Thoracic aorta (tissue), 2 donors: Measurements from ENCODE around the gene VMP1. TPM values are rescaled to one million over a fixed set of nuclear protein-coding genes. Genes with fewer than 3 reads are reported as not detected.

Source experiments
- ATAC-seq: fragments of 150-250 bp; one replicate; pipeline ENCODE4 v1.8.0; 2017; ENCODE audit warnings: low read depth; ENCODE audit not compliant: insufficient number of reproducible peaks, low FRiP score
- DNase-seq: peaks from one replicate; pipeline ENCODE4 v3.0.0-alpha.2; 2020; ENCODE audit warnings: low spot score
- H3K27ac ChIP-seq, 2 donors: fragments of 200-600 bp; sonication (generic); 1 replicate in 1 of 2; 2 replicates in 1 of 2; pipeline ENCODE4 v1.5.1; 2016; ENCODE audit warnings: mild to moderate bottlenecking in 2 of 2, moderate library complexity in 2 of 2
- H3K27me3 ChIP-seq: fragments of 200-600 bp; sonication (generic); replicated peaks from 2 replicates; pipeline ENCODE4 v1.6.0; 2016; ENCODE audit warnings: mild to moderate bottlenecking; ENCODE audit not compliant: insufficient read depth
- H3K36me3 ChIP-seq: fragments of 200-600 bp; sonication (generic); one replicate; pipeline ENCODE4 v1.5.1; 2016
- H3K4me1 ChIP-seq, 2 donors: fragments of 200-600 bp; sonication (generic); 1 replicate in 1 of 2; 2 replicates in 1 of 2; pipeline versions ENCODE4 v1.5.1 to v1.6.0; 2016; ENCODE audit warnings: low read depth in 2 of 2, mild to moderate bottlenecking in 1 of 2; ENCODE audit not compliant: control insufficient read depth in 1 of 2
- H3K4me3 ChIP-seq: fragments of 200-600 bp; sonication (generic); 2 replicates; pipeline ENCODE4 v1.5.1; 2016; ENCODE audit warnings: mild to moderate bottlenecking
- H3K9me3 ChIP-seq: fragments of 200-600 bp; sonication (generic); 2 replicates; pipeline ENCODE4 v1.5.1; 2016
- total RNA-seq, 2 donors: library from RNA; depleted of rRNA; stranded (reverse); fragments of >200 nt; gene quantifications; one replicate each; pipeline versions ENCODE4 v1.1.0 to v1.2.3, GENCODE V29; 2016
- TF ChIP-seq, protein P1 (sequence below): fragments of 200-600 bp; sonication (generic); IDR thresholded peaks from one replicate; pipeline ENCODE4 v1.5.1; 2019; ENCODE audit warnings: antibody characterized with exemption

VMP1 gene
- total RNA-seq, 2 donors from 2014 or later = 183 to 728 TPM

DNA sequence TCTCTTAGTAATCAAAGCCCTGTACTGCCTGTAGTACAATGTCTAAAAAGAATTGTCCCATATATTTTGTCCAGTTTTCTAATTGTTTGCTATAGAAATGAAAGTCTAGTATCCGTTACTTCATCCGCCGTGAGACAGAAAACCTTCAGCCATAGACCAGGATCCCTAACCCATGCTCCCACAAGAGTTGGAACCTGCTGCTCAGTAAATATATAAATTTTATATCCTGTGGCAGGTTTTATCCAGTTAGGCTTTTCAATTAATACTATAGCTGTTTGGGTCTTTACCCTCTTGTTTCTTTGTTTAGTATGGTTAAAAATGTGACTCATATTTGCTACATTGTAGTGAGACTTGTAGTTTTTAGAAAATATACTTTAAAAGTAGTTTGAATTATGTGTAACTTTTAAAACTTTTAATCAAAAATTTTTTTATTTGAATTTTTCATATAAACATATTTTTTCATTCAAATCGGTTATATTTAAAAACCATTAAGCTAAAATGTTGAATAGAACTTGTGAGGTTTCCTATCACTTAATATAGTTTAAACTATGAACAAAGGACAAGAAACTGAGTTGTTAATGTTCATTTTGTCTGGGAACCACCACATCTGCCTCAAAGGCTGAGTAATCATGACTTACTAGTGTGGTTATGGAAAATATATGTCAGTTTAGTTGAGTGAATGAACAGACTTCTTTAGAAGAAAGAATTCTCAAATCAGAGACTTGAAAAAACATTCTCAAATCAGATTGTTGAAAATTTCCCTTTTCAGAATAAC is 54.8 kb downstream of the VMP1 start:
- TF ChIP-seq, protein P1, sequence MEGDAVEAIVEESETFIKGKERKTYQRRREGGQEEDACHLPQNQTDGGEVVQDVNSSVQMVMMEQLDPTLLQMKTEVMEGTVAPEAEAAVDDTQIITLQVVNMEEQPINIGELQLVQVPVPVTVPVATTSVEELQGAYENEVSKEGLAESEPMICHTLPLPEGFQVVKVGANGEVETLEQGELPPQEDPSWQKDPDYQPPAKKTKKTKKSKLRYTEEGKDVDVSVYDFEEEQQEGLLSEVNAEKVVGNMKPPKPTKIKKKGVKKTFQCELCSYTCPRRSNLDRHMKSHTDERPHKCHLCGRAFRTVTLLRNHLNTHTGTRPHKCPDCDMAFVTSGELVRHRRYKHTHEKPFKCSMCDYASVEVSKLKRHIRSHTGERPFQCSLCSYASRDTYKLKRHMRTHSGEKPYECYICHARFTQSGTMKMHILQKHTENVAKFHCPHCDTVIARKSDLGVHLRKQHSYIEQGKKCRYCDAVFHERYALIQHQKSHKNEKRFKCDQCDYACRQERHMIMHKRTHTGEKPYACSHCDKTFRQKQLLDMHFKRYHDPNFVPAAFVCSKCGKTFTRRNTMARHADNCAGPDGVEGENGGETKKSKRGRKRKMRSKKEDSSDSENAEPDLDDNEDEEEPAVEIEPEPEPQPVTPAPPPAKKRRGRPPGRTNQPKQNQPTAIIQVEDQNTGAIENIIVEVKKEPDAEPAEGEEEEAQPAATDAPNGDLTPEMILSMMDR = no peak
- peaks cover 3% of the 10 kb centered on the region for H3K36me3 ChIP-seq
- peak overlapping the region; percentile 25 to 57 for H3K27ac ChIP-seq
- H3K9me3 ChIP-seq = no peaks in the 10 kb centered on the region
- peaks cover 18 to 25% of the 10 kb centered on the region in 2 donors for H3K4me1 ChIP-seq
- no peak for ATAC-seq
- no peak for DNase-seq
- no peaks in the 10 kb centered on the region for H3K27me3 ChIP-seq
- peak overlapping the region; percentile 21 for H3K4me3 ChIP-seq

DNA sequence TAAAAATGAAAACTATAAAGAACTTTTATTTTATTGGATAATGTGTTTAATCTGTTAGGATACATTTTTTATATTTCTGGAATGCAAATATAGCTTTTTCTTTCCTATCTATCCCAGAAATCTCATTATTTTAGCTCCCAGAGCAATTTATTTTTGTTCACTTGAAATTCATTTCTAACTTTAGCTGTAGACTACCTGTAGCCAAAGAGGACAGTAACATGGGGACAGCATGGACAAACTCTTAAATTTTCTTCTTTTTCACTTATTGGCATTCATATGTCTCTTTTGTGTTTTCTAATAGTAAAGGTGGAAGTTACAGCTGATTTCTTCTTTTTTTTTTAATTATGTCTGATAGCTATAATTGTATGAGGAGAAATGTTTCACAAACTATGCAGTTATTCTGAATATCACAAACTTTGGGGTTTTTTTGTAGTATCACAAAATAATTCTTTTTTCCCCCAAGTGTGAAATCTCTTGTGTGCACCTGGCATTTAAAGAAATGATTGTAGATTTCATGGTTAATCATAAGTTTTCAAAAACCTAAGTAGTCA is 55.4 kb downstream of the VMP1 start:
- Histone ChIP-seq H3K9me3 (no peaks in the 10 kb centered on the region), H3K27me3 (no peaks in the 10 kb centered on the region), H3K4me3 (no peak overlapping the region), H3K4me1 (peaks cover 16 to 21% of the 10 kb centered on the region in 2 donors), H3K27ac (peak overlapping the region in 1 of 2 donors; percentile 57), H3K36me3 (peaks cover 3% of the 10 kb centered on the region)
- DNase-seq (no peak), ATAC-seq (no peak)
- TF ChIP-seq, protein P1 = no peak

DNA sequence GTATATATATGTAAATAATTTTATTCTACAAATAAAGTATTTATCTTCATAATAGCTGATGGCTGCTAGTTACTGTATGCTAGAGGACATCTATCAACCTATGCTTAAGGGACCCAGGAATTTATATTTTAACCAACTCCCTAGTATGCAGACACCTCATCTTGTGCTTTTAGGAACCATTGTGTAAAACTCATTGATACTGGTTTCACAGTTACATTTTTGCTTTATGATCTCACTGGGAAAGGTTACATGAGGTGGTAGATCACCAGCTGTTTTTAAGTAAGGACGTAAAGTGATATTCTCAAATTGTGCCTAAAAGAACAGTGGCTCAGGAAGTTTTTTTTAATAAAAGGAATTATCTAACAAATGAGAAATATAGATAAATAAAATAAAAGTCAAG is 56.4 kb downstream of the VMP1 start:
- Histone ChIP-seq H3K27me3 (no peaks in the 10 kb centered on the region), H3K4me1 (peaks cover 16 to 21% of the 10 kb centered on the region in 2 donors), H3K4me3 (no peak overlapping the region), H3K9me3 (no peaks in the 10 kb centered on the region), H3K36me3 (peaks cover 3% of the 10 kb centered on the region), H3K27ac (peak overlapping the region in 1 of 2 donors; percentile 20)
- TF ChIP-seq, protein P1 = no peak
- DNase-seq (no peak), ATAC-seq (no peak)

DNA sequence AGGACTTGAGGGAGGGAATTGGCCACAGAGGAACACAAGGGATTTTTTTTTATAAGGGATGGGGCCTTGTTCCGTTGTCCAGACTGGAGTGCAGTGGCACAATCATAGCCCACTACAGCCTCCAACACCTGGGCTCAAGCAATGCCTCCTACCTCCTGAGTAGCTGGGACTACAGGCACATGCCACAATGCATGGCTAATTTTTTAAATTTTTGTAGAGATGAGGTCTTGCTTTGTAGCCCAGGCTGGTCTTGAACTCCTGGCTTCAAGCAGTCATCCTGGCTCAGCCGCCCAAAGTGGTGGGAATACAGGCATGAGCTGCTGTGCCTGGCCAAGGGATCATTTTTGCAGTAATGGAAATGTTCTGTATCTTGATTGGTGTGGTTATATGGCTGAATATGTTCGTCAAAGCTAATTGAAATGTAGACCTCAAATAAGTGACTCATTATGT is 56.9 kb downstream of the VMP1 start:
- peak overlapping the region in 1 of 2 donors; percentile 20 for H3K27ac ChIP-seq
- no peak overlapping the region for H3K4me3 ChIP-seq
- TF ChIP-seq, protein P1 = no peak
- H3K27me3 ChIP-seq = no peaks in the 10 kb centered on the region
- DNase-seq (no peak), ATAC-seq (no peak)
- H3K4me1 ChIP-seq = peaks cover 16 to 21% of the 10 kb centered on the region in 2 donors
- peaks cover 3% of the 10 kb centered on the region for H3K36me3 ChIP-seq
- no peaks in the 10 kb centered on the region for H3K9me3 ChIP-seq

DNA sequence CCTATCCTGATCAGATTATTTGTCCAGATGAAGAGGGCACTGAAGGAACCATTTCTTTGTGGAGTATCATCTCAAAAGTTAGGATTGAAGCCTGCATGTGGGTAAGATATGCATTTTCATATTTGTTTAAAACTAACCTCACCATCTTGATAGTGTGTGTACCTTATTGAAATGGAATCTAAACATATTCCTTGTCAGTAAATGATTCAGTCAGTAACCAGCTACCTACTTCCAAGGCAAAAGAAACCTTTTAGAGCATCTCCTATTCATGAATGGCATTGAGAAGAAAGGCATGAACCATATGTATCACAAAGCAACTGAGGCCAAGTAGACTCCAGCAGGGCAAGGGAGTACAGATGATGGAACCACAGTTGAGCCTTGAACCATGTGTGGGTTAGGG is 57.6 kb downstream of the VMP1 start:
- Histone ChIP-seq H3K9me3 (no peaks in the 10 kb centered on the region), H3K4me3 (no peak overlapping the region), H3K27ac (no peak overlapping the region), H3K4me1 (peaks cover 16 to 21% of the 10 kb centered on the region in 2 donors), H3K27me3 (no peaks in the 10 kb centered on the region), H3K36me3 (peaks cover 3% of the 10 kb centered on the region)
- DNase-seq = no peak
- no peak for ATAC-seq
- TF ChIP-seq, protein P1 = no peak
